CD8-positive, alpha-beta memory T cell (primary cell): Measurements from ENCODE around the gene SH2D7. TPM values are rescaled to one million over a fixed set of nuclear protein-coding genes. Genes with fewer than 3 reads are reported as not detected.
A peak's percentile ranks its signal among the peaks of the same experiment; 100 is the strongest.

Source experiments
- CTCF ChIA-PET: fragments of 350-600 bp; sonication (Branson Sonifier 250); formaldehyde crosslinking; loops from one replicate; lab custom pipeline; 2021; ENCODE audit warnings: antibody characterized with exemption; lab: Charles Lee
- POLR2A ChIA-PET: fragments of 350-600 bp; sonication (Branson Sonifier 250); formaldehyde crosslinking; loops from one replicate; lab custom pipeline; 2021; ENCODE audit warnings: antibody characterized with exemption; lab: Charles Lee
- DNase-seq, 5 donors: peaks; one replicate each; pipeline versions ENCODE4 v3.0.0 to v3.0.0-alpha.2; 2020 to 2022; ENCODE audit warnings: mixed read lengths in 1 of 5
- H3K27ac ChIP-seq: one replicate; pipeline ENCODE4 v1.7.0; 2013; ENCODE audit warnings: low read depth, mild to moderate bottlenecking, low read length, moderate library complexity
- H3K27me3 ChIP-seq: 2 replicates; pipeline ENCODE4 v1.7.0; 2013; ENCODE audit warnings: low read length, mild to moderate bottlenecking; ENCODE audit not compliant: insufficient read depth, poor library complexity, severe bottlenecking
- H3K36me3 ChIP-seq: 2 replicates; pipeline ENCODE4 v1.7.0; 2013; ENCODE audit warnings: mild to moderate bottlenecking, low read length, moderate library complexity; ENCODE audit not compliant: insufficient read depth
- H3K4me1 ChIP-seq: 2 replicates; pipeline ENCODE4 v1.7.0; 2013; ENCODE audit warnings: mild to moderate bottlenecking, low read length, moderate library complexity; ENCODE audit not compliant: insufficient read depth
- H3K4me3 ChIP-seq: 2 replicates; pipeline ENCODE4 v1.7.0; 2013; ENCODE audit warnings: mild to moderate bottlenecking, low read length
- H3K9me3 ChIP-seq: 2 replicates; pipeline ENCODE4 v1.7.0; 2013; ENCODE audit warnings: mild to moderate bottlenecking, low read length
- H3K27ac Mint-ChIP-seq, 8 donors: one replicate each; pipeline ENCODE4 v1.8.0; 2020 to 2021; ENCODE audit warnings: mixed read lengths in 8 of 8, mild to moderate bottlenecking in 6 of 8, inconsistent platforms in 3 of 8, moderate library complexity in 3 of 8
- H3K27me3 Mint-ChIP-seq, 2 donors: one replicate each; pipeline ENCODE4 v1.8.0; 2020 to 2021; ENCODE audit warnings: mixed read lengths in 2 of 2, mild to moderate bottlenecking in 1 of 2, moderate library complexity in 1 of 2
- H3K36me3 Mint-ChIP-seq, 3 donors: one replicate each; pipeline ENCODE4 v1.8.0; 2020 to 2021; ENCODE audit warnings: mixed read lengths in 3 of 3, inconsistent platforms in 1 of 3, mild to moderate bottlenecking in 1 of 3
- H3K4me1 Mint-ChIP-seq, 3 donors: one replicate each; pipeline ENCODE4 v1.8.0; 2020 to 2021; ENCODE audit warnings: mixed read lengths in 3 of 3, inconsistent platforms in 1 of 3, mild to moderate bottlenecking in 1 of 3
- H3K4me3 Mint-ChIP-seq, 7 donors: one replicate each; pipeline ENCODE4 v1.8.0; 2020 to 2021; ENCODE audit warnings: mixed read lengths in 7 of 7, mild to moderate bottlenecking in 6 of 7, moderate library complexity in 4 of 7, inconsistent platforms in 2 of 7
- H3K9me3 Mint-ChIP-seq, 5 donors: one replicate each; pipeline ENCODE4 v1.8.0; 2020 to 2022; ENCODE audit warnings: mixed read lengths in 5 of 5, mild to moderate bottlenecking in 3 of 5, moderate library complexity in 2 of 5, inconsistent platforms in 1 of 5
- polyA plus RNA-seq: library from polyadenylated mRNA; unstranded; fragments of 300-500 nt; fragmentation: Illumina TruSeq; gene quantifications from one replicate; pipeline ENCODE4 v1.2.3, GENCODE V29; 2021
- total RNA-seq, 2 experiments: library from RNA; stranded (reverse); gene quantifications; one replicate each; pipeline ENCODE4 v1.2.3, GENCODE V29; 2021

The SH2D7 gene
- total and polyA plus RNA-seq, 3 experiments from 2014 or later: not detected

DNA sequence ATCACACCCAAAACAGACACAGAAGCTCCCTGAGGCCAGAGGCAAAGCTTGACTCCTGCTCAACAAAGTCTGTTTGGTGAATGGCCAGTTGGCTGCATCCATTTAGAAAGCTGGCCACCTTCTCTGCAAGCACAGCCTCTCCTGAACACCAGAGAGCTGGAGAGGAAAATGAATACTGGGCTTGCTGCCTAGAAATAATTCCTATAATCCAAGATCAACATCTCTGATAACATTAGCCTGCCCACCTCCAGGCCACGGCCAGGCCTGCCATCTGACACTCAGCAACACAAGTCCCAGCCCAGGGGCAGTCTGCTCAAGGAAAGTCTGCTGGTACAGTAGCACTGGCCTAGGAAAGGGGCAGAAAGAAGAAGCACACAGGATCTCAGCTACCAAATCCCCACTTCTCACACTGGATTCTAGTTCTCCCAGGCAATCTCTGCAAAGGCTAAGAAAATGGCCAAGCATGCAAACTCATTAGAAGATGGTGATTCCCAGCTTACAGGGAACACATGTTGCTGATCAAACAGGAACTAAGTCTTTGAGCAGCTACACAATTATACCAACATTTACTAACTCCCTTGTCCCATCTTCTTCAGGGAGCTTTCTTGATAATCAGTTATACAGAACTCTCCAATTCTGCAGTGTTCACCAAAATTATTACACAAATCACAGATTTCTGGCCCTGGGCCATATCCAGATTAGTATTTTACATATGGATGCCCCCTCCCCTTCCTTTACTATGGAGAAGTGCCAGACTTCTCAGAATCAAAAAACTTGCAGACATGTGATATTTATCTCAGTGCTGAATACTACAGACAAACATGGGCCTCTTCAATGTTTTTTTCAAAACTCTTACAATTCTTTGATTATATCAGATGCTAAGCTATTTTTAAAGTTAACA, 24.8 kb upstream of the SH2D7 start:
- peaks cover 100% of the 10 kb centered on the region for H3K4me1 ChIP-seq
- peaks cover 0 to 8% (median 0%) of the 10 kb centered on the region in 3 donors for H3K36me3 Mint-ChIP-seq
- peak overlapping the region in 4 of 7 donors; percentile 21 to 86 (median 84) for H3K4me3 Mint-ChIP-seq
- no peaks in the 10 kb centered on the region for H3K9me3 Mint-ChIP-seq
- no peaks in the 10 kb centered on the region for H3K27me3 ChIP-seq
- peak overlapping the region; percentile 56 for H3K4me3 ChIP-seq
- no peaks in the 10 kb centered on the region for H3K36me3 ChIP-seq
- peaks cover 0 to 1% of the 10 kb centered on the region in 2 donors for H3K27me3 Mint-ChIP-seq
- H3K27ac Mint-ChIP-seq: peak overlapping the region in 1 of 8 donors; percentile 95
- POLR2A ChIA-PET: interaction anchor here (0.7 to 3.0 kb wide), 8 partner anchors 10 to 33 kb away, joined by 3 to 16 read pairs (median 6); partner anchors contain the start of gene TBC1D2B
- no peak overlapping the region for H3K27ac ChIP-seq
- peaks cover 14 to 17% (median 15%) of the 10 kb centered on the region in 3 donors for H3K4me1 Mint-ChIP-seq
- CTCF ChIA-PET: interaction anchor here (1.1 to 5.8 kb wide), 10 partner anchors 8 to 48 kb away, joined by 3 to 31 read pairs (median 5); partner anchors contain the start of gene TBC1D2B
- DNase-seq: no peak
- no peaks in the 10 kb centered on the region for H3K9me3 ChIP-seq

DNA sequence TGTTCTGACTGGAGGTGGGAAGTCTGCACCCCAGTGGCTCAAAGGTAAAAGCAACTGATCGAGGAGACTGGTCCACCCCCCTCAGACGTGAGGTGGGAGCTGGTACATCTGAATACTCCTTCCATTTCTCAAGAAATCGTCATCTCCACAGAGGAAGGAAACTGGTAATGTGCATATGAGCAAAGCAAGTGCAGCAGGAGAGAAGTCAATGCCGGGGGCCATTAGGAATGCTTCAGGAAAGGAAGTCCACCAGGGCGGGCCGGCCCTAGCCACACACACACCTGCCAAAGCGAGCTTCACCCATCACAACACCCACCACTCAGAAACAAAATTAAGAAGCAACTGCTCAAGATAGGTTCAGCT, 23.3 kb upstream of the SH2D7 start:
- peaks cover 0 to 1% of the 10 kb centered on the region in 2 donors for H3K27me3 Mint-ChIP-seq
- Histone ChIP-seq H3K27ac (peak overlapping the region; percentile 49), H3K36me3 (no peaks in the 10 kb centered on the region), H3K4me3 (peak overlapping the region; percentile 56), H3K27me3 (no peaks in the 10 kb centered on the region), H3K4me1 (peaks cover 95% of the 10 kb centered on the region), H3K9me3 (no peaks in the 10 kb centered on the region)
- peaks cover 23 to 30% (median 28%) of the 10 kb centered on the region in 3 donors for H3K4me1 Mint-ChIP-seq
- H3K9me3 Mint-ChIP-seq: no peaks in the 10 kb centered on the region
- POLR2A ChIA-PET: interaction anchor here (0.6 to 3.0 kb wide), 10 partner anchors 9 to 39 kb away, joined by 3 to 16 read pairs (median 6); partner anchors contain the start of gene TBC1D2B
- peaks cover 0 to 8% (median 0%) of the 10 kb centered on the region in 3 donors for H3K36me3 Mint-ChIP-seq
- peak overlapping the region in 4 of 7 donors; percentile 66 to 86 (median 84) for H3K4me3 Mint-ChIP-seq
- CTCF ChIA-PET: interaction anchor here (0.7 to 5.8 kb wide), 13 partner anchors 9 to 110 kb away, joined by 3 to 31 read pairs (median 4); no protein-coding TSS in a partner anchor
- H3K27ac Mint-ChIP-seq: peak overlapping the region in 1 of 8 donors; percentile 95
- DNase-seq: no peak

DNA sequence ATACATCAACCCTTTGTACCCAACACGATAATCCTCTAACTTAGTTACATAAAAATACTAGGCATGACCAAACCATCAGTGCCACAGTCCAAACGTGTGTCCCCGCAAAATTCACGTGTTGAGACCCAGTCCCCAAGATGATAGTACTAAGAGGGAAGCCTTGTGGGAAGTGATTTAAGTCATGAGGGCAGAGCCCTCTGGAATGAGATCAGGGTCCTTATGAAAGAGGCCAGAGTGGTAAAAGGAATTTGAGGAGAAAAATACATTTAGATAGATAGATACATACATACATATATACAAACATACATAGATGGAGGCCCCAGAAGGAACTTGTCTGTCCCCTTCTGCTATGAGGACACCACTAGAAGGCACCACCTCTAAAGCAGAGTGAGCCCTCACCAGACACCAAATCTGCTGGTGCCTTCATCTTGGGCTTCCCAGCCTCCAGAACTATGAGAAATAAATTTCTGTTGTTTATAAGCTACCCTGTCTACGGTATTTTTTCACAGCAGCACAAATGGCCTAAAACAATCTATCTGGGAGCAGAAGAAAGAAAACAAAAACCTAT, 22.8 kb upstream of the SH2D7 start:
- peaks cover 27 to 35% (median 34%) of the 10 kb centered on the region in 3 donors for H3K4me1 Mint-ChIP-seq
- no peaks in the 10 kb centered on the region for H3K9me3 Mint-ChIP-seq
- Histone ChIP-seq H3K27ac (peak overlapping the region; percentile 49), H3K27me3 (no peaks in the 10 kb centered on the region), H3K4me1 (peaks cover 90% of the 10 kb centered on the region), H3K36me3 (no peaks in the 10 kb centered on the region), H3K4me3 (peak overlapping the region; percentile 56), H3K9me3 (no peaks in the 10 kb centered on the region)
- peak overlapping the region in 4 of 7 donors; percentile 66 to 86 (median 84) for H3K4me3 Mint-ChIP-seq
- CTCF ChIA-PET: interaction anchor here (0.7 to 5.8 kb wide), 16 partner anchors 8 to 111 kb away, joined by 3 to 31 read pairs (median 4); no protein-coding TSS in a partner anchor
- no peak for DNase-seq
- H3K27ac Mint-ChIP-seq: peak overlapping the region in 1 of 8 donors; percentile 95
- POLR2A ChIA-PET: interaction anchor here (0.5 to 3.0 kb wide), 8 partner anchors 8 to 1021 kb away, joined by 3 to 16 read pairs (median 6); partner anchors contain the start of gene TBC1D2B
- H3K27me3 Mint-ChIP-seq: peaks cover 0 to 1% of the 10 kb centered on the region in 2 donors
- peaks cover 0 to 11% (median 4%) of the 10 kb centered on the region in 3 donors for H3K36me3 Mint-ChIP-seq

DNA sequence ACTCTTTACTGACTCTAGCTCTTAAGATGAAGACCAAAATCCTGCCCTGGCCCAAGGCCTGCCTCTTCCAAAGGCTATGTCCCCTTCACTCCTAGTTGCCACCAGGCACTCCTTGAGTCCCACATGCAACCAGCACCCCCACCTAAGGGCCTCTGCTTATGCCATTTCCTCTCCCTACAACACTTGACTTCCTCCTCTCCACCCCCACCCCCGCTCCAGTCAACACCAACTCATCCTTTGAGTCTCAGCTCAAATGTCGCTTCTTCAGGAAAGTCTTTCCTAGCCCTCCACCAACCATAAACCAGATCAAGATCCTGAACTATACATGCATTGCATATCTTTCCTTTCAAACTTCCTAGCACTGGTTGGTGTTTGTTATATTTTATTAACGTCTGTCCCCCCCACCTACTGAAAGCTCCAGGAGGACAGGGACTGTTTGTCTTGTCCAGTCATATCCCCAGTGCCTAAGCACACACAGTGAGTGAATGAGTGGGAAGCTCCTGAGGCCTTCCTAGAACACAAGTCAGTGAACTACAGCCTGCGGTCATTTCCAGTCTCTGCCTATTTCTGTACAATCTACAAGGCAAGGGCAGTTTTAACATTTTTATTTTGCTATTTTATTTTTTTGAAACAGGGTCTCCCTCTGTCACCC, 22.2 kb upstream of the SH2D7 start:
- peaks cover 83% of the 10 kb centered on the region for H3K4me1 ChIP-seq
- H3K27me3 ChIP-seq: no peaks in the 10 kb centered on the region
- Mint-ChIP-seq H3K27ac (peak overlapping the region in 1 of 8 donors; percentile 95), H3K4me1 (peaks cover 31 to 41% (median 37%) of the 10 kb centered on the region in 3 donors), H3K27me3 (peaks cover 0 to 1% of the 10 kb centered on the region in 2 donors), H3K4me3 (peak overlapping the region in 4 of 7 donors; percentile 66 to 86 (median 84)), H3K36me3 (peaks cover 0 to 13% (median 5%) of the 10 kb centered on the region in 3 donors), H3K9me3 (no peaks in the 10 kb centered on the region)
- DNase-seq: no peak
- no peaks in the 10 kb centered on the region for H3K9me3 ChIP-seq
- ChIA-PET CTCF (interaction anchor here (1.0 to 5.8 kb wide), 10 partner anchors 8 to 85 kb away, joined by 3 to 31 read pairs (median 4); no protein-coding TSS in a partner anchor), POLR2A (interaction anchor here (0.5 to 3.0 kb wide), 6 partner anchors 12 to 1022 kb away, joined by 3 to 16 read pairs (median 7); no protein-coding TSS in a partner anchor)
- H3K27ac ChIP-seq: no peak overlapping the region
- peak overlapping the region; percentile 43 for H3K4me3 ChIP-seq
- no peaks in the 10 kb centered on the region for H3K36me3 ChIP-seq

DNA sequence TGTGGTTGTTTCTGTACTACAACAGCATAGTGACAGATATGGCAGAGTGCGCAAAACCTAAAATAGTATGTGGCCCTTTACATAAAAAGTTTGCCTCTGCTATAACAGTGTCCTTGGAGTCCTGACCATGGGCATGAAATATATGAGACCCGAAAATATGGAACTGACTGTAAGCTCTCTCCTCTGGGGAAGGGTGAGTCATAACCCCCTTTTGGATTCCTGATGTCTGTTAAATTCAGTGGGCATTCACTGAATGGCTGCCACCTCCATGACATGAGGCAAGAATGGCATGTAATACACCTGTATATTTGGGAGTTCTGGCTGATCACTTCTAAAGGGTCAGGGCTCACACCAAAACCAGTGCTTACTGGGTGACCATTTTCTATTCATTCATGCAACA, 21.0 kb upstream of the SH2D7 start:
- Histone ChIP-seq H3K27ac (no peak overlapping the region), H3K9me3 (no peaks in the 10 kb centered on the region), H3K27me3 (no peaks in the 10 kb centered on the region), H3K4me3 (no peak overlapping the region), H3K36me3 (no peaks in the 10 kb centered on the region), H3K4me1 (peaks cover 83% of the 10 kb centered on the region)
- H3K27ac Mint-ChIP-seq: peak overlapping the region; percentile 24 to 95 (median 84)
- POLR2A ChIA-PET: interaction anchor here (1.0 to 3.6 kb wide), 2 partner anchors 9 to 21 kb away, joined by 3 to 9 read pairs; no protein-coding TSS in a partner anchor
- no peaks in the 10 kb centered on the region for H3K9me3 Mint-ChIP-seq
- H3K36me3 Mint-ChIP-seq: peaks cover 0 to 14% (median 5%) of the 10 kb centered on the region in 3 donors
- peak overlapping the region in 4 of 7 donors; percentile 16 to 73 (median 35) for H3K4me3 Mint-ChIP-seq
- H3K27me3 Mint-ChIP-seq: peaks cover 0 to 1% of the 10 kb centered on the region in 2 donors
- peaks cover 43 to 53% (median 49%) of the 10 kb centered on the region in 3 donors for H3K4me1 Mint-ChIP-seq
- CTCF ChIA-PET: interaction anchor here (1.5 to 5.1 kb wide), 6 partner anchors 9 to 37 kb away, joined by 4 to 31 read pairs (median 12); no protein-coding TSS in a partner anchor
- DNase-seq: no peak

DNA sequence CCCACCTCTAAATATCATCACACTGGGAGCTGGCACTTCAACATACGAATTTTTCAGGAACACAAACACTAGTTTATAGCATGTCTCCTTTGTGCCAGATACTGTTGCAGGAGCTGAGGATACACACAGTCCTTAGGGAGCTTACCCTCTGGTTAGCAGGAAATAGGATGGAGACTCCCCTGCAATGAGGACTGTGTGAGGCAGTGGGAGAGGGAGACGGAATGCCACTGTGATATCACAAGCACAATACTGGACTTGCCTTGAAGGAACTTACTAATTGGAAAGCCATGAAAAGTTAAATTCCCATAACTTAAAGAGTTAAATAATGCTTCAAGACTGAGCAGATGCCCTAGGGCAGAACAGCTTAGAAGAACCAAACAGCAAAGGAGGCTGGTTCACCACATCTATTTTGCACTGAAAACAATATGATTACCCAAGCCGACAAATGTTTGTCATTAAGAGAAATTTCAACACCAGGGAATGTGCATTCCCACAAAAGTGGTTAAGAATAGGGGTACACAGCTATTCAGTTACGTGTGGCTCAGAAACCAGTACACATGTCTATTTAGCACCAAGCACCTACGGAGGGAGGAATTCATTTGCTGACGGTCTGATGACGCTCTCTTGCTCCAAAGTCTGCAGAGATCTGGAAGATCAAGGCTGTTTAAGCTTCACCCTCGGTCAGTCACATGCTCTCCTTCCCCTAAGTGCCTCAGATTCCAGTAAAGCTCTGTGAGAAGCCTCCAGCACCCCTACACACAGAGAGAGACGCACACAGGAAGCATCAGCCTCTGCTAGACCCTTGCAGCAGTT, 20.1 kb upstream of the SH2D7 start:
- Mint-ChIP-seq H3K9me3 (no peaks in the 10 kb centered on the region), H3K4me3 (peak overlapping the region; percentile 13 to 79 (median 61)), H3K27ac (peak overlapping the region; percentile 24 to 95 (median 82)), H3K27me3 (peaks cover 0 to 1% of the 10 kb centered on the region in 2 donors), H3K36me3 (peaks cover 0 to 19% (median 5%) of the 10 kb centered on the region in 3 donors), H3K4me1 (peaks cover 47 to 57% (median 50%) of the 10 kb centered on the region in 3 donors)
- Histone ChIP-seq H3K36me3 (no peaks in the 10 kb centered on the region), H3K27me3 (no peaks in the 10 kb centered on the region), H3K9me3 (no peaks in the 10 kb centered on the region), H3K4me1 (peaks cover 75% of the 10 kb centered on the region), H3K4me3 (peak overlapping the region; percentile 8), H3K27ac (peak overlapping the region; percentile 3)
- peak in 2 of 5 donors; percentile 53 to 65 for DNase-seq
- ChIA-PET POLR2A (interaction anchor here (1.2 to 3.6 kb wide), 2 partner anchors 22 to 38 kb away, joined by 3 to 9 read pairs; no protein-coding TSS in a partner anchor), CTCF (interaction anchor here (0.8 to 3.3 kb wide), 7 partner anchors 13 to 53 kb away, joined by 3 to 15 read pairs (median 4); no protein-coding TSS in a partner anchor)
